Measurements from ENCODE around the gene FER.

DNA sequence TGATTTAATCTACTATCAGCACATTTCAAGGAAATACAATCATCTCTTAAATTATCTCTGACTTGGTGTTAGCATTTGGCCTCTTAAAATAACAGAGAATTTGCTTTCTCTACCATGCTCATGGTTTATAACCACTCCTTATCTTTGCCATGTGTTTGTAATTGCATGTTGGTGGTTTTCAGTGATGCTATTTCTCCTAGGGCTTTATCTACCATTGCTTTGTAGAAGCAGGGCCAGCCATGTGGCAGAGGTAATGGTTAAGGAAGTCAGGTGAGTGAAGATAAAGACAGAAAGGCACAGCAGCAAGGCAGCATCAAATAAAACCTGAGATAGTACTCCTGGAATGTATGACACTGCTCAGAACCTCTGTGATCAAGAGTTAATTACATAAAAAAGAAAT is 206.2 kb downstream of the FER start:
- TF ChIP-seq, protein P1, sequence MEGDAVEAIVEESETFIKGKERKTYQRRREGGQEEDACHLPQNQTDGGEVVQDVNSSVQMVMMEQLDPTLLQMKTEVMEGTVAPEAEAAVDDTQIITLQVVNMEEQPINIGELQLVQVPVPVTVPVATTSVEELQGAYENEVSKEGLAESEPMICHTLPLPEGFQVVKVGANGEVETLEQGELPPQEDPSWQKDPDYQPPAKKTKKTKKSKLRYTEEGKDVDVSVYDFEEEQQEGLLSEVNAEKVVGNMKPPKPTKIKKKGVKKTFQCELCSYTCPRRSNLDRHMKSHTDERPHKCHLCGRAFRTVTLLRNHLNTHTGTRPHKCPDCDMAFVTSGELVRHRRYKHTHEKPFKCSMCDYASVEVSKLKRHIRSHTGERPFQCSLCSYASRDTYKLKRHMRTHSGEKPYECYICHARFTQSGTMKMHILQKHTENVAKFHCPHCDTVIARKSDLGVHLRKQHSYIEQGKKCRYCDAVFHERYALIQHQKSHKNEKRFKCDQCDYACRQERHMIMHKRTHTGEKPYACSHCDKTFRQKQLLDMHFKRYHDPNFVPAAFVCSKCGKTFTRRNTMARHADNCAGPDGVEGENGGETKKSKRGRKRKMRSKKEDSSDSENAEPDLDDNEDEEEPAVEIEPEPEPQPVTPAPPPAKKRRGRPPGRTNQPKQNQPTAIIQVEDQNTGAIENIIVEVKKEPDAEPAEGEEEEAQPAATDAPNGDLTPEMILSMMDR (IDR thresholded peaks at IDR 0.05; ENCODE audit: low read depth, low read length, poor library complexity, severe bottlenecking) = no peak
- TF ChIP-seq EZH2phosphoT487 (IDR thresholded peaks at IDR 0.05; ENCODE audit: borderline replicate concordance, low read length) = no peak
